Activated T-helper 1 cell treated with anti-CD3 and anti-CD28 coated beads, Interleukin-12 subunit alpha, Interleukin-12 subunit beta, Interleukin-2, Interleukin-4 antibody, amounts not matched to agents 30 ng/mL and 10 ng/mL and 1 ng/mL, durations not matched to agents 14 hours and 24 hours and 36 hours (primary cell): ENCODE results near the gene SVOPL. TPM values are rescaled to one million over a fixed set of nuclear protein-coding genes. Genes with fewer than 3 reads are reported as not detected.

ENCODE experiments used
- DNase-seq: peaks from one replicate; pipeline ENCODE4 v3.0.0; 2021; ENCODE audit warnings: low spot score
- H3K27ac Mint-ChIP-seq: one replicate; pipeline ENCODE4 v1.8.0; 2021; ENCODE audit warnings: mild to moderate bottlenecking, mixed read lengths
- H3K27me3 Mint-ChIP-seq: one replicate; pipeline ENCODE4 v1.8.0; 2022; ENCODE audit warnings: mild to moderate bottlenecking, moderate library complexity, mixed read lengths; ENCODE audit not compliant: insufficient read depth
- H3K36me3 Mint-ChIP-seq: one replicate; pipeline ENCODE4 v1.8.0; 2021; ENCODE audit warnings: low read depth, mixed read lengths
- H3K4me1 Mint-ChIP-seq: one replicate; pipeline ENCODE4 v1.8.0; 2021; ENCODE audit warnings: low read depth, mixed read lengths
- H3K4me3 Mint-ChIP-seq: one replicate; pipeline ENCODE4 v1.8.0; 2021; ENCODE audit warnings: mild to moderate bottlenecking, moderate library complexity, mixed read lengths
- H3K9me3 Mint-ChIP-seq: one replicate; pipeline ENCODE4 v1.8.0; 2021; ENCODE audit warnings: mixed read lengths
- intact Hi-C: fragments of 100-400 bp; cut with micrococcal nuclease; formaldehyde crosslinking; loops from one replicate; pipeline ENCODE4 v1.15.1; 2024
- total RNA-seq: library from RNA; stranded (reverse); gene quantifications from 2 replicates; pipeline ENCODE4 v1.2.3, GENCODE V29; 2022

The SVOPL gene
- total RNA-seq, 1 donor from 2014 or later: not detected

- Mint-ChIP-seq H3K4me3 (no peak overlapping the region), H3K4me1 (peaks cover 17% of the 10 kb centered on the region), H3K36me3 (no peaks in the 10 kb centered on the region), H3K27ac (no peak overlapping the region), H3K27me3 (no peaks in the 10 kb centered on the region), H3K9me3 (no peaks in the 10 kb centered on the region)
- intact Hi-C loops: no loop called here
- DNase-seq: no peak
These were observed 93.7 kb downstream of the SVOPL start for GRCh38 chr7:138607216-138608126.

DNA sequence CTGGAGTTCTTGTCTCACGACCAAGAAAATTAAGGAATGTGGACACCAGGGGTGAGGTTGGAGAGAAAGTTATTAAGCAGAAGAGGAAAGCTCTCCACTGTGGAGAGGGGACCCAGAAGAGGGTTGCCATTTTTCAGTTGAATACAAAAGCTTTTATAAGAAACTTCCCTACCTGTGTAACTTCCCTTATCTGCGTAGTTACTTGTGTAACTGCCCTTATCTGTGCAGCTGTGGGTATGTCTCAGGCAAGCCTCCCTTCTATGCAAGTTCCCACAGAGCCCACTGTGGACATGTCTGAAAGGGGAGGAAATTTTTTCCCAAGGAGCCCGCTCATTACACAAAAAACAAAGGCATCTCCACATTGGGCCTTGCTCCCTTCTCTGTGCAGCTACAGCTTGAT, 94.9 kb downstream of the SVOPL start:
- H3K4me1 Mint-ChIP-seq: peaks cover 17% of the 10 kb centered on the region
- H3K36me3 Mint-ChIP-seq: no peaks in the 10 kb centered on the region
- H3K4me3 Mint-ChIP-seq: no peak overlapping the region
- no peak for DNase-seq
- no peaks in the 10 kb centered on the region for H3K27me3 Mint-ChIP-seq
- intact Hi-C loops: no loop called here
- H3K27ac Mint-ChIP-seq: no peak overlapping the region
- H3K9me3 Mint-ChIP-seq: no peaks in the 10 kb centered on the region

DNA sequence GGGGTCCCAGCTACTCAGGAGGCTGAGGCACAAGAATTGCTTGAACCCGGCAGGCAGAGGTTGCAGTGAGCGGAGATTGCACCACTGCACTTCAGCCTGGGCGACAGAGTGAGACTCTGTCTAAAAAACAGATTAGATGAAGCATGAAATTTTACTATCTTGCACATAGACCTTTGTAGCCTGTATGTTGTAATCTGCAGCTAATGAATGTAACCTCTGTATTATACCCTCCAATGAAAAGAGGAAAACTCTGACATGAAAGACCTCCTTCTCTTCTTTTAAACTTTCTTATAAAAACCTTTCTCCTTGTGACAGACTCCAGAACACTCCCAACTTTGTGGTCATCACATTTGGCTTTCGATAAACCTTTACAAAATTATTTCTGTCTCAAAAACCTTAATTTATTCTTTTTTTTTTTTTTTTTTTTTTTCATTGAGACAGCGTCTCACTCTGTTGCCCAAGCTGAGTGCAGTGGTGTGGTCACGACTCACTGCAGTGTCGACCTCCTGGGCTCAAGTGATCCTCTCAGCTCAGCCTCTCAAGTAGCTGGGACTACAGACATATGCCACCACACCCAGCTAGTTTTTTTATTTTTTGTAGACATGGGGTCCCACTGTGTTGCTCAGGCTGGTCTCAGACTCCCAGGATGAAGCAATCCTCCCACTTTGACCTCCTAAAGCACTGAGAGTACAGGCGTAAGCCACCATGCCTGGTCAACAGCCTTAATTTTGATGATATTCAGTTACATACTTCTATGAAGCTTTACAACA, 97.4 kb downstream of the SVOPL start:
- no peak for DNase-seq
- intact Hi-C loops: no loop called here

DNA sequence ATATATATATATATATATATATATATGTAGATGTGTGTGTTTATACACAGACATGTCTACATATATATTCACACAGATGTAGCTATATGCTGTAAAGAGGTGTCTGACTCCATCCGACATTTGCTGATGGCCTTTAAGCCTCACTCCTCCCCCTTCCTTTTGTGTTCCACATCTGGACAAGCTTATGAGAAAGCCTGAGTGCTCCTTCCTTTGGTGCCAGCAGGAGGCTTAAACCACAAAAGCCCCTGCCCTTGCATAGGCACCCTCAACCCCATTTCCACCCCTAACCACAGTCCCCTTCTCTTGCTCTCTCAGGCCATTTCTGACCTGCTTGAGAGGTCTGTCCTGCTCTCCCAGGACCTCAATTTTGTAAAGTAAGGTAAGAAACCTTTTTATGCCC, 98.7 kb downstream of the SVOPL start:
- peaks cover 4% of the 10 kb centered on the region for H3K4me1 Mint-ChIP-seq
- H3K9me3 Mint-ChIP-seq: no peaks in the 10 kb centered on the region
- intact Hi-C loops: no loop called here

More for the DNA sequence above, 97.4 kb downstream of the SVOPL start:
- peaks cover 3% of the 10 kb centered on the region for H3K27me3 Mint-ChIP-seq
- no peaks in the 10 kb centered on the region for H3K9me3 Mint-ChIP-seq
- H3K27ac Mint-ChIP-seq: no peak overlapping the region
- peaks cover 14% of the 10 kb centered on the region for H3K4me1 Mint-ChIP-seq
- H3K4me3 Mint-ChIP-seq: no peak overlapping the region
- H3K36me3 Mint-ChIP-seq: no peaks in the 10 kb centered on the region

DNA sequence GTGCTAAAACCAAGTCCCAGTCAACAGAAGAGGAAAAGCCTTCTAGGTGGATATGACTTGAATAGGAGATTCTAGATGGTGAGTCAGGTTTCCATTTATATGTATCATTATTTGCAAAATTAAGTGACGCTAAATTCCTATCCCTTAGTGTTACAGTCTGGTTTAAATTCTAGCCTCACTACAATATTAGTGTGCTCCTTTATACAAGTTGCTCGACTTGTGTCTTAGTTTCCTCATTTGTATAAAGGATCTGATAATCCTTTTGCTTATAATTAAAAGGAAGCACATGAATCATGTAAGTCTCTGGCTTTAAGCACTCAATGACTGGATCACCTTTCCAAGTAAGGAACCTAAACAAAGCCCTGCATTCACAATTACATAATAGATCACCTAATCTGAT, 105.7 kb downstream of the SVOPL start:
- Mint-ChIP-seq H3K36me3 (no peaks in the 10 kb centered on the region), H3K27me3 (peaks cover 2% of the 10 kb centered on the region), H3K9me3 (no peaks in the 10 kb centered on the region), H3K4me1 (no peaks in the 10 kb centered on the region), H3K4me3 (no peak overlapping the region), H3K27ac (no peak overlapping the region)
- intact Hi-C loops: no loop called here
- no peak for DNase-seq

More for the DNA sequence above, 98.7 kb downstream of the SVOPL start:
- no peak overlapping the region for H3K4me3 Mint-ChIP-seq
- no peak for DNase-seq
- H3K36me3 Mint-ChIP-seq: no peaks in the 10 kb centered on the region
- H3K27ac Mint-ChIP-seq: no peak overlapping the region
- H3K27me3 Mint-ChIP-seq: peaks cover 3% of the 10 kb centered on the region

DNA sequence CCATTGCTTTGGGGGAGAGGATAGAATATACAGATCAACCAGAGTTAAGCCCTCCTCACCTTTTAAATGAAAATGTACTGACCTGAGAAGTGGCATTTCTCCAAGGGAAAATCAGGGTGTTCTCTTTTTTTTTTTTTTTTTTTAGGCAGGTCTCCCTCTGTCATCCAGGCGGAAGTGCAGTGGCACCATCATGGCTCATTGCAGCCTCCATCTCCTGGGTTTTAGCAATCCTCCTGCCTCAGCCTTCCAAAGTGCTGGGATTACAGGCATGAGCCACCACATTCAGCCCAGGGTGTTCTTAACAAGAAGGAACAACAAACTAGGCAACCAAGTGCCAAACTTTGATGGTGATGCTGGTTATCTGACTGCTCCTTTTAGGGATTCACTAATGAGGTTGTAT, 111.0 kb downstream of the SVOPL start:
- intact Hi-C loops: no loop called here

GRCh38 chr7:138588986-138589385, 112.2 kb downstream of the SVOPL start:
- H3K4me3 Mint-ChIP-seq: no peak overlapping the region

More for the DNA sequence above, 111.0 kb downstream of the SVOPL start:
- peaks cover 6% of the 10 kb centered on the region for H3K36me3 Mint-ChIP-seq
- no peak overlapping the region for H3K4me3 Mint-ChIP-seq
- H3K4me1 Mint-ChIP-seq: no peaks in the 10 kb centered on the region
- H3K27me3 Mint-ChIP-seq: no peaks in the 10 kb centered on the region
- H3K9me3 Mint-ChIP-seq: no peaks in the 10 kb centered on the region
- DNase-seq: no peak
- H3K27ac Mint-ChIP-seq: no peak overlapping the region

GRCh38 chr7:138587485-138587884, 113.7 kb downstream of the SVOPL start:
- Mint-ChIP-seq H3K4me3 (no peak overlapping the region), H3K27me3 (no peaks in the 10 kb centered on the region), H3K4me1 (no peaks in the 10 kb centered on the region), H3K36me3 (peaks cover 22% of the 10 kb centered on the region), H3K27ac (no peak overlapping the region), H3K9me3 (no peaks in the 10 kb centered on the region)
- intact Hi-C loops: no loop called here
- no peak for DNase-seq

More at GRCh38 chr7:138588986-138589385, 112.2 kb downstream of the SVOPL start:
- Mint-ChIP-seq H3K27ac (no peak overlapping the region), H3K4me1 (no peaks in the 10 kb centered on the region), H3K36me3 (peaks cover 16% of the 10 kb centered on the region), H3K27me3 (no peaks in the 10 kb centered on the region), H3K9me3 (no peaks in the 10 kb centered on the region)
- intact Hi-C loops: no loop called here
- no peak for DNase-seq

DNA sequence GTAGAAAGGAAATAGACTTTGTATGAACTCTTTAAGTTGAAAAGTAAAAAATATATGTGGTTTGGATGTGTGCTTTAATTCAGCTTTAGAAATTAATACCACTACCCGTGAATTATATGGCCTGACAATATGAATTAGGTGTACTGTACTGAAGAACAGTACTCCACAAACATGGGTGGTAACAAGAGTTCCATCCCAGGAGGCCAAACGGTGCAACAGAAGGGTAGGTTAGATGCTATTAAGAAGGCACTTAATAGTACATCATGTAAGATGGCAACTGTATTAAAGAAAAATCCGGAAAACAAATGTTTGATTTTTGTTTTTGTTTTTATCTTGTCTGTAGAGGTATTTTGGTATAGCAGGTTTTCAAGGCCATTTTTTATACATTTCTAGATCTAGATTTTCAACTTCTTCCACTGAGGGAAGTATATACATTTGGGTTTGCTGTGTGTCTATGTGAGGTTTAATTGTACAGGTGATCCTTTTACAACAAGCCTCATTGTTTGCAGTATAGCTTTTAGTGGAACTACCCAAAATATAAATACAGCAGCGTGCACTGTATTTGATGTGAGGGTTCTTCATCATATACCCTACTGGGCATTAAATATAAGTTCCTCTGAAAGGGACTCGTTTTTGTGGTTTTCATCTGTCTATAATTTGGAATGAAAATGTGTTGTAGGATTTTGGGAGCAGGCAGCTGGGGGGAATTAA, 115.7 kb downstream of the SVOPL start:
- intact Hi-C loops: no loop called here
- Mint-ChIP-seq H3K27ac (no peak overlapping the region), H3K9me3 (no peaks in the 10 kb centered on the region), H3K4me3 (no peak overlapping the region), H3K4me1 (no peaks in the 10 kb centered on the region), H3K27me3 (no peaks in the 10 kb centered on the region), H3K36me3 (peaks cover 30% of the 10 kb centered on the region)
- DNase-seq: no peak

- Mint-ChIP-seq H3K27ac (no peak overlapping the region), H3K4me1 (no peaks in the 10 kb centered on the region), H3K36me3 (peaks cover 36% of the 10 kb centered on the region), H3K27me3 (no peaks in the 10 kb centered on the region), H3K9me3 (no peaks in the 10 kb centered on the region), H3K4me3 (no peak overlapping the region)
- intact Hi-C loops: no loop called here
- no peak for DNase-seq
These were observed 116.5 kb downstream of the SVOPL start for GRCh38 chr7:138584696-138585095.

DNA sequence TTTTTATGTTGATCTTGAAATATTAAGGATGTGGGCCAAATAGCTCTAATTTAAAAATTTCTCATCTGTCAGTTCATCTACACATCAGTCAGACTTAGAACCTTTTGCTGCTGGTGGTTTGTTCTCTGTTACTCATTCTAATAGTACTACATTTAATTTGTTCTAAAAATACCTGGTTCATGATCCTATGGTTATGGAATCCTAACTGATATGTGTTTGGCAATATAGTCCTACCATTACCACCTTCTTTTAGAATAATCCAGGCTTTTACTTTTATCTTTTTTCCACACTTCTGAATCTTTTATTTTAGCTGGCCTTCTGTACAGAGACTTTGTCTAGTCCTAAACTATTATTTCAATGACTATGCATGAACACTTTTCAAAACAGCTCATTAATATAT, 116.9 kb downstream of the SVOPL start:
- Mint-ChIP-seq H3K9me3 (no peaks in the 10 kb centered on the region), H3K36me3 (peaks cover 40% of the 10 kb centered on the region), H3K27me3 (no peaks in the 10 kb centered on the region), H3K4me1 (no peaks in the 10 kb centered on the region), H3K27ac (no peak overlapping the region), H3K4me3 (no peak overlapping the region)
- DNase-seq: no peak
- intact Hi-C loops: no loop called here

- H3K4me3 Mint-ChIP-seq: no peak overlapping the region
- intact Hi-C loops: no loop called here
- no peaks in the 10 kb centered on the region for H3K27me3 Mint-ChIP-seq
- no peaks in the 10 kb centered on the region for H3K9me3 Mint-ChIP-seq
- H3K27ac Mint-ChIP-seq: no peak overlapping the region
- H3K36me3 Mint-ChIP-seq: peaks cover 51% of the 10 kb centered on the region
- DNase-seq: no peak
- no peaks in the 10 kb centered on the region for H3K4me1 Mint-ChIP-seq
These were observed 120.1 kb downstream of the SVOPL start for GRCh38 chr7:138581065-138581464.

DNA sequence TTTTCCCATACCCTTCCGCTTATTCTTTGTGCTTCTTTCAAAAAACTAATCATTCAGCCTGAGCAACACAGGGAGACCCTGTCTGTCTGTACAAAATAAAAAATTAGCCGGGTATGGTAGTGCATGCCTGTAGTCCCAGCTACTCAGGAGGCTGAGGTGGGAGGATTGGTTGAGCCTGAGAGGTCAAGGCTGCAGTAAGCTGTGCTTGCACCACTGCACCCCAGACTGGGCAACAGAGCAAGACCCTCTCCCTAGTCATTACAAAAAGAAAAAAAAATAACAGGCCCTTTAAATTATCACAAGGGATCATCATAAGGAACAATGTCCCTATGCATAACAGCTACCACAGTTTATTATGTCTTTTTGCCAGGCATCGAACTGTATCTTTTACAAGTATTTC, 121.5 kb downstream of the SVOPL start:
- intact Hi-C loops: no loop called here
- H3K27me3 Mint-ChIP-seq: no peaks in the 10 kb centered on the region
- no peaks in the 10 kb centered on the region for H3K9me3 Mint-ChIP-seq
- H3K4me3 Mint-ChIP-seq: no peak overlapping the region
- H3K27ac Mint-ChIP-seq: no peak overlapping the region
- DNase-seq: no peak
- no peaks in the 10 kb centered on the region for H3K4me1 Mint-ChIP-seq
- peaks cover 51% of the 10 kb centered on the region for H3K36me3 Mint-ChIP-seq
